COLO829 (cell line): Measurements from ENCODE around the gene C1orf210.

Experiments used
- DNase-seq: peaks from one replicate; pipeline ENCODE4 v3.0.0; 2012; ENCODE audit warnings: low spot score

C1orf210 gene

DNA sequence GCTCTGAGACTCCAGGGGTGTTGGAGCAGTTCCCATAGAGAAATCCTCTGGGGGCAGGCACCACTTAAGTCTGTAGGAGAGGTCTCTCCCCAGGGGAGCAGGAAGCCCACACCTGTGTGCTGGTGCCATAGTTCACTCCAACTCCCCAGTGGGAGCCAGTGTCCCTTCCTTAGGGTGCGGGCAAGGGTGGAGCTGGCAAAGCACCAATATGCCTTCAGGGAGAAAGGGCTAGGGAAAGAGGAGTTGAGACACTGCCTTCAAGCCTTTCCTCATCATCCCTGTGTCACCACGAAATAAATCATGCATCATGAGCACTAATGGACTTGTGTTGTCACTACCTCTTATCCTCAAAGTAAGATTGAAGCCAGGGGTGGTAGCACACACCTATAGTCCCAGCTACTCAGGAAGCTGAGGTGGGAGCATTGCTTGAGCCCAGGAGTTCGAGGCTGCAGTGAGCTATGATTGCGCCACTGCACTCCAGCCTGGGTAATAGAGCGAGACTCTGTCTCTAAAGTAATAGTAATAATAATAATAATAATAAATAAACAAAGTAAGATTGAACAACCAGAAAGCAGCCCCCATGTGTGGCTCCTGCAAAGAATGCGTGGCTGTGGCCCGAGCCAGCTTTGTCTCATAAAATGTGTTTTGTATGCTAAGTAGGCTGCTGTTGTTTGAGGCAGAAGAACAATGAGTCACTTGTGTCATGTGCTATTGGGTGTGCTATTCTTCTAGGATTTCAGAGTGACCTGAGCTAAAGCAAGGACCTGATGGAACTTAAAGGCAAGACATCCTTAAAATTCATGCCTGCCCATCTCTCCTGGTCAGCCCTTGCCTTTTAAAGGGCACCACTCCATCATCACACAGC is 8.7 kb upstream of the C1orf210 start:
- DNase-seq: no peak

DNA sequence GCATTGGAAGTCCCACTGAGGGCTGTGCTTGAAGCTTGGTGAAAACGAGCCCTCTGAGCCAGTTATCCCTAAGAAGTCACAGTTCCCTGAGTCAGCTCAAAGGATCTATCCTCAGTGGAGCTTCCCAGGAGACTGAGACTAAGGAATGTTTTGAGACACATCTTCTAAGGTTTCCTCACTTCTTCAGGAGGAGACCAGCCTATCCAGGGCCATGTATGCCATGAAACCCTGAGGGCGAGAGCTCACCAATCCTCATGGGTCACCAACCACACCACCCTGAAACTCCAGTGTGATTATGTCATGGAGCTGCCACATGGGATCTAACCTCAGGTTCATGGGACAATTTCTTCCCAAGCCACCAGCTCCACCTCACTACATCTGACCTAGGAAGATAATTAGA is 7.8 kb upstream of the C1orf210 start:
- no peak for DNase-seq

DNA sequence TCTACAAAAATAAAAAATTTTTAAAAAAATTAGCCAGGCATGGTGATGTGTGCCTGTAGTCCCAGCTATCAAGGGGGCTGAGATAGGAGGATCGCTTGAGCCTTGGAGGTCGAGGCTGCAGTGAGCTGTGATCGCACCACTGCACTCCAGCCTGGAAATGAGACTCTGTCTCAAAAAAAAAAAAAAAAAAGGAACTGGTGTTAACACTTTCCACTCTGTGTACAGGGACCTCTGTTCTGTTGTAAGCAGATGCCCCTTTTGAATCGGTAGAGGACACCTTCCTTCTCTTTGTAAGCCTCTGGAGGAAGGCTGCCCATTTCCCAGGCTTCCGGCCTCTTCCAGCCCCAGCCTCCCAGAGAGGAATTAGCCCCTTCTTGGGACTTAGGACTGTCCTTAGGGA is 7.3 kb upstream of the C1orf210 start:
- no peak for DNase-seq

DNA sequence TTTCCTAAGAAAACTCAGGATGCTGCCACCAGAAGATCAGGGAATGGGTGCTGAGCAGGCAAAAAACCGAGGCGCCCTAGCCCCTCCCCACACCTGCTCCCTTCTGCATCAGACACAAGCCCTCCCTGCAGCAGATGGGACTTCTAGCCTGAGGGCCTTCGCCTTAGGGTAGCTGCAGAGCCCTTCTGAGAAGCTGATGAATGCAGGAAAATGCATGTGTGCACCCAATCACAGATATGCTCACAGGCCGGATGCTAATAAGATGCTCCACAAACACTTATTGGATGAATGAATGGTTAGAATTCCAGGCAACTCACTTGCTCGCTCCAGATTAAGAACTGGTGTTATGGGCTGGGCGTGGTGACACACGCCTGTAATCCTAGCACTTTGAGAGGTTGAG is 6.8 kb upstream of the C1orf210 start:
- no peak for DNase-seq

DNA sequence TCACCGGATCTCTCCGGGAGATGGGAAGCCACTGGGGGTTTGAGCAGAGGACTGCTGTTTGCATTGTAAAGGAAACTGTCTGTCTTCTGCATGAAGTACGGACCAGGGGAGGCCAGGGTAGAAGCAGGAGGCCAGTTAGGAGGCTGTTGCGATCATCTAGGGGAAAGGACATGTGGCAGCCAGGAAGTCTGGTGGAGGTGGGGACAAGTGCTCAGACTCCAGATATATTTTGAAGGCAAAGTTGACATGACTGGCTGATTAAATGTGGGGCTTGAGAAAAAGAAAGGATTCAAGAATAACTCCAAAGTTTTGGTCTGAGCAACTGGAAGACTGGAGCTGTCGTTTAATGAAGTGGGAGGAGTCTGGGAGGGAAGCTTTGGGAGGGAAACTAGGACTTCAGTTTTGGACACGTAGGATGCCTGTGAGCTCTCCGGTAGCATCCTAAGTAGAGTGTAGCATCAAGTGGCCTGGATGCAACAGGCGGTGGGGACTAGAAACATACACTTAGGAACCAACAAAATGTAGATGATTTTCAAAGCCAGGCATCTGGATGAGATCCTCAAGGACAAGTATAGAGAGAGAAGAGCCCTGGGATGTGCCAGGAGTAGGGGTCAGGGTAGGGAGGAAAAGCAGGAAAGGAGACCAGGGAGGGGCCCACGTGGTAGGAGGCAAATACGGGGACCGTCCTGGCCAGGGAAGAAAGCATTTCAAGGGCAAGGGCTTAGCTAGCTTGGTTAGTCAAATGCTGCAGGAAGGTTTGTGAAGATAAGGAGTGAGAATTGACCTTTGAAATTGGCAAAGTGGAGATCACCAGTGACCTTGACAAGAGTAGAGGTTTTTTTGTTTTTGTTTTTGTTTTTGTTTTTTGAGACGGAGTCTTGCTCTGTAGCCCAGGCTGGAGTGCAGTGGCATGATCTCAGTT is 3.7 kb upstream of the C1orf210 start:
- no peak for DNase-seq

DNA sequence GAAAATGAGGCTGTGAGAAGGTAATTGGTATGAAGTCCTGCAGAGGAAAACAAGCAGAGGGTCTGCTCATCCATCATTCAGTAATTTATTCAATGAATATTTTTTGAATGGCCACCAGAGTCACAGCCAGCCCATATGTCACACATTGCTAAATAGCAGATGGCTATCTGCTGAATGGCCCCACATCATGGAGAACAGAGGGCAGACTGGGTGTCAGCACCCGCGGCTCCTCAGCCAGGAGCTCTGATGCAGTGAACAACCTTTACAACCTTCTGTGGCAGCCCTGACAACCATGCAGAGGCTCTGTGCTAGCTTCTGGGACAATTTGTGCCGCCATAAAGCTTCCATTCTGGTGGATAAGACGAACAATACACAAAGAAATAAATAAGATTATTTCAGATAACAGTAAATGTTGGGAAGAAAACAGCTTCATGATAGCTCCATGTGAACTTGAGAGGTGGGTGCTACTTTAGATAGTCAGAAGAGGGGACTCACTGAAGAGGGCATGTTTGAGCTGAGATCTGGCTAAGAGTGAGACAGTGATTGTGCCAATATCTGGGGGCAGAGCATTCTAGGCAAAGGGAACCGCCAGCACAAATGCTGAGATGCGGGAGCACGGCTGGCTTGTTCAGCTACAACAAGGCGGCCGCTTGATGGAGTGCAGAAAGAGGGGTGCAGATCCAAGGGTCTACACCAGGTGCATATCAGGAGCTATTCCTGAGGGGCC is 2.8 kb upstream of the C1orf210 start:
- DNase-seq: no peak

DNA sequence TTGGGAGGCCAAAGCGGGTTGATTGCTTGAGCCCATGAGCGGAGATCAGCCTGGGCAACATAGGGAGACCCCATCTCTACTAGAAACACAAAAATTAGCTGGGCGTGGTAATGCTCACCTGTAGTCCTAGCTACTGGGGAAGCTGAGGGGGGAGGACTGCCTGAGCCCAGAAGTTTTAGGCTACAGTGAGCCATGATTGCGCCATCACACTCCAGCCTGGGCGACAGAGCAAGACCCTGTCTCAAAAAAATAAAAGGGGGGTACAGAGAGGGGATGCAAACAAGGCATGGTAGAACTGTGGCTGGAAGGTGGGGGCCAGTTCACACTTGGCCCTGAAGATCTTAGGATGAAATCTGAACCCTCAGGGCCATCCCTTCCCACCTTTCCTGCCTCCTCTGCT is 1.2 kb upstream of the C1orf210 start:
- no peak for DNase-seq

DNA sequence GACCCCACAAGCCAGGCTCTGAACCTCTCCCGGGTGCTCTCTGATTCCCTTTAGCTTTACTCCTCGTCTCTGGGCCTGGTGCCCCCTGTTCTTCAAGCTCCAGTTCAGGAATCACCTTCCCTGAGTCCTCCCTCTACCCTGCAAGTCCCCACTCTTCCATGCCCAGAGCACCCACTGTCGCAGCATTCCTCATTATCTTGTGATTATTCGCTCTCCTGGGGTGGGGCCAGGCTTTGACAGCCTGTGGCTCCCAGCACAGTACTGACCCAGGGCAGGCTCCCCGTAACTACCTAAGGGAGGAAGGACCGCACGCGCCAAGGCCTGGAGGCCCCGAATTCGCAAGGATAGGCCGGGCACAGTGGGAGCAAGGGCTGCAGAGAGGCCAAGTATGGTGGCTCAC is 734 bp upstream of the C1orf210 start:
- DNase-seq: no peak

DNA sequence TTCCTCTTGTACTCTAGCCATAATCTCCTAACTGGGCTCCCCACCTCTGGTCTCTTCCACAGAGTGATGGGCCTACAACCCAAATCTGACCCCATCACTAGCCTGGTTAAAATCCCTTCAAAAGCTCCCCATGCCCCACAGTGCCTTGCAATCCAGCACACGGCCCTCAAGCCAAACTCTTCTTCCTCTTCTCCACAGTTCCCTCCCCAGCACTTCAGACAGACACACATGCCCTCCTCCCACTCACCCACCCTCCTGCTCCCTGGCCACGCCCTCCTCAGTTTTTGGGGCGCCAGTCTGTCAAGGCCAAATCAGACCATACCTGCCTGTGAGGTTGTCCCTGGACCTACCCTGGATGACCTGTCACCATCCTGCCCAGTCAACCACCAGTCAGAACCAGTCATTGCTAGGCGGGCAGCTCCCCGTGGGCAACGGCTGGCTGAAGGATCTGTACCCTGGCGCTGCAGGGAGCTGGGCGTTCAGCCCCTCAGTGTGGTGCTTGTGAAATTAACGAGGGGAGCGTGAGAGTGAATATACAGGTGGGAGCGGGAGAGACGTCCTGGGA is 753 bp downstream of the C1orf210 start:
- DNase-seq: no peak

DNA sequence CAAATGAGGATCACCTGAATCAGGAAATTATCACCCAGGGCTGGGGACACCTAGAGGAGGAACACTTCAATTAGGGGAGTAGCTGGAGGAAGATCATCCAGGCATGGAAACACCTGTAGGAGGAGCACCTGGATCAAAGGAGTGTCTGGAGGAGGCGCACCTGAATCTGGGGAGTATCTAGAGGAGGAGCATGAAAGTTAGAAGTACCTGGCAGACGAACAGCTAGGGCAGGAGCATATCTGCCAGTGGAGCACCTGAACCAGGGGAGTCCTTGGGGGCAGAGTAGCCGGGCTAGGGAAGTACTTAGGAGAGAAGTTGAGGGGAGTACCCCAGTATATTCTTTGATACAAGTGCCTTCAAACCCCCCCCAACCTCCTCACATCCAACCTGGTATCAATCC is 1.3 kb downstream of the C1orf210 start:
- no peak for DNase-seq

DNA sequence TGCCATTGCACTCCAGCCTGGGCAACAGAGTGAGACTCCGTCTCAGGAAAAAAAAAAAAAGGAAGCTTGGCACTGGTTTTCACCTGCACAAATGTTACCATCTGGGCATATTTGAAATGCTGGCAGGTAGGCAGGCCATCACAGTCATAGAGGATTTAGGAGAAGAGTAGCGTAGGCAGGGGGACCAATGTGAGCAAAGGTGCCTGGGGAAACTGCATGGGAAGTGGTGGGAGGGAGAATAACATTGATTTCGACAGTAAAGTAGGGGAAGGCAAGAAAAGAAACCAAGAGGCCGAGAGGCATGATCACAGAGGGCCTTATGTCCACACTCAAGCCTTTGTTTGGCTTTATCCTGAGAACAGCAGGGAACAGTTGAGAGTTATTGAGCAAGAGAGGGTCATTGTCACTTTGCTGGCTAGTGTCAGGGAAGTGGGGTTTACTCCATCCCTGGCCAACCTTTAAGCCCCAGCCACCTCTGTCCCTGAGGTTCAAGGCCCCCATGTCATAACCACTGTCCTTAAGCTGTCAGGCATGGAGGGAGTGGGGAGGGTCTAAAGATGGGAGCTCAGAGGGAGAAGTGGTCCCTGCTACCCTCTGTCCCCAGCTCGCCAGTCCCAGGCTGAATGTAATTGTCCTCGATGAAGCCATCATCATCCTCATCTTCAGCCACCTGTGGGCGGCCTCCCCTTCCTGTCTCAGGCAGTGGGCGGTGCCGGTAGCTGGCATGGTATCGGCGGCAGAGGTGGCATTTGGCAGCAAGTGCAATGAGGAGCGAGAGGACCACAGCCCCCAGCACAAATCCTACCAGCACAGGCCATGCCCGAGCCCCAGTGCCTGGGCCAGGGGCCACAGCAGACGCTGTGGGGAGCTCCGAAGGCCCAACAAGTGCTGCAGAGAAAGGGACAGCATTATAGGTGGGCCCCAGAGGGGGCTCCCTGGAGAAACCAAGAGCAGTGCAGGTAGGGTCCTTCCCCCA is 2.9 kb downstream of the C1orf210 start:
- no peak for DNase-seq

DNA sequence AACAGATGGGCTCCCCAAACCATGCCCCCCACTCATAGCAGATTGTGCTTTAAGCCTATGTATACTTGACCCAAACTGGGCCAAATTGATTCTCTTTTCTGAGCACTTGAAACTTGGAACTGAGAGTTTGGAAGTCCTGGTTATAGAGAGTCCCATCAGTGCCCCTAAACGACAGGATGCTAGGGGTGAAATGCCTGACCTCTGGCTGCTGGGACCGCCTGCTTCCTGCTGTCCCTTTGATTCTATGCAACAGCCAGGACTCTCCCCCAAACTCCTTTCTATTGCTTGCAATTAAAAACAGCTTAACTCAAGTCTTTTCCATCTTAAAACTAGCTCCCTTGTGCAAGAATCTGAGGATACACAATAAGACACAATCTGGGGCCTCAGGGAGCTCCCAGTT is 4.7 kb downstream of the C1orf210 start:
- no peak for DNase-seq

DNA sequence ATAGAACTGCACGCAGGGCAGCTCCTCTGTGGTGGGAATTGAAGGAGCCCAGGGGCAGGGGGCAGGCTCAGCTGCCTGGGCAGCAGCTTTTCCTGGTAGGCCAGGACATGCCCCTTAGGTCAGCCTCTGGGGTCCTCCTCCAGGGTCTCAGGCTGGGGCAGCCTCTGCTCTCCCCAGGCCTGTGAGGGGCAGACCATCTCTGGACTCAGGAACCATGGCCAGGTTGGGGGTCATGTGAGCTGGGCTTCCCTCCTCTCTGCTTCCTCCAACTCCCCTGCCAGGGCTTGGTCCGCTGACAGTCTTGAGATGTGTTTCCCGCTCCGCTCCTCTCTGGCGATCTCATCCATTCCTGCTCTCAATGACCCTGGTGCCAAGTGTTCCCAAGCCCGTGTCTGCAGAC is 5.7 kb downstream of the C1orf210 start:
- no peak for DNase-seq

DNA sequence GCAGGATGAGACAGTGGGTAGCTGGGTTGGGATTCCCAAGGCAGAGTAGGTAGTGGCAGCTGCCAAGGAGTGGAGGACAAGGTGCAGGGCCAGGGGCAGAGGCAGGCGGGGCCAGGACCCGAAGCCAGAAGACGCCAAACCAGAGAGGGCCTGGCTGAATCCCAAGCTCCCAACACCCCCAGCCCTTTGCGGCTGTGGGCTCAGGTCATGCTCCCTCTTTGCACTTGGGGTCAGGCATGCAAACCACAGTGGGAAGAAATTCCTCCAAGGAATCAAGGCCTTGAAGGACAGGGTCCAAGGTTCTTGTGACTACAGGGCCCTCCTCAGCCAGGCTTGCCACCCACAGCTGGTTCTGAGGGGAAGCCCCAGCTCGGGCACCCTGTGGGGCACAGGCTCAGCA is 6.2 kb downstream of the C1orf210 start:
- no peak for DNase-seq

DNA sequence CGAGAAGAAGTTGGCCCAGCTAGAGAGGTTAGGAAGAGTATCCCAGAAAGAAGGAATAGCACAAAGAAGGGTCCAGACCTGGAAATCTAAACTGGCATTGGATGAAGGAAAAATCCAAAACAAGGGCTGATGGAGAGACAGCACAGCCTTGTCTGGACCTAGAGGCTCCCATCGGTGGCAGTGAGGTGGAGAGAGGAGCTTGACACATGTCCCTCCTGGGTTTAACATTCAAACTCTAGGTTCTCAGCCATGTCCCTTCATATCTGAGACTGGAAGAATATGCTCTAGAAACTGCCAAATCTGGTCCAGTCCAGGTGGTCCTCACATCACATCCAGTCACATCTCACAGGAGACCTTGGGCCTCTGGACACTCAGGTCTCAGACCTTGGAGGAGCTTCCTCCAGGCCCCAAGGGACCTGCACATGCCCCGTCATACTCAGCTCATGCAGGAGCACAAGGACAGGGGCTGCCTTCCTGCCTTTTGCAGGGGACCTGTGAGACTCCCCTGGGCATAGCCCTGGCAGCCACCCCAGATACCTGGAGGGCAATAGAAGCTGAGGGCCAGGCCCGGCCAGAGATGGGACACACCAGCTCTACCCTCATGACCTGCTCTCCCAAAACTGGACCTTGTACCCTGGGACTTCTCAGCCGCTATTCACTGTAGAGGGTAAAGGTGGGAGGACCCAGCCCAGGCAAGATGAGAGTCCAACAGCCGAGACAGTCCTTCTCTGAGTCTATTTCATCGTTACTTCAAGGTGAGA is 8.1 kb downstream of the C1orf210 start:
- no peak for DNase-seq

DNA sequence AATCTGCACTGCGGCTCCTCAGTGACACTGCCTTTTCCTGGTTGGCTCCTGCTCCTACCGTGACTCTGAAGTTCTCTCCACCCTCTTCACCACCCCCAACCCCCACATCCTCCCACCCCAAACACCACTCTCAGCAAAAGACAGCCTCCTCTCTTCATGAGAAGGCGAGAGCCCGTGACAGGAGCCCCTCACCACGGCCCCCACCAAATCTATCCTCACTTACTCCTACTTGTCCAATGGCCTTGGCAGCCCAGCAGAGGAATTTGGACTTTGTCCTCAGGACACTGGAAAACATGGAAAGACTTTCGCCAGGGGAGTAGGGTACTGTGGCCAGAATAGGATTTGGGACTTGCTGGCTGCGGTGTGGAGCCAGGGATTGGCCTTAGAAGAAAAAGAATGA is 8.7 kb downstream of the C1orf210 start:
- no peak for DNase-seq

DNA sequence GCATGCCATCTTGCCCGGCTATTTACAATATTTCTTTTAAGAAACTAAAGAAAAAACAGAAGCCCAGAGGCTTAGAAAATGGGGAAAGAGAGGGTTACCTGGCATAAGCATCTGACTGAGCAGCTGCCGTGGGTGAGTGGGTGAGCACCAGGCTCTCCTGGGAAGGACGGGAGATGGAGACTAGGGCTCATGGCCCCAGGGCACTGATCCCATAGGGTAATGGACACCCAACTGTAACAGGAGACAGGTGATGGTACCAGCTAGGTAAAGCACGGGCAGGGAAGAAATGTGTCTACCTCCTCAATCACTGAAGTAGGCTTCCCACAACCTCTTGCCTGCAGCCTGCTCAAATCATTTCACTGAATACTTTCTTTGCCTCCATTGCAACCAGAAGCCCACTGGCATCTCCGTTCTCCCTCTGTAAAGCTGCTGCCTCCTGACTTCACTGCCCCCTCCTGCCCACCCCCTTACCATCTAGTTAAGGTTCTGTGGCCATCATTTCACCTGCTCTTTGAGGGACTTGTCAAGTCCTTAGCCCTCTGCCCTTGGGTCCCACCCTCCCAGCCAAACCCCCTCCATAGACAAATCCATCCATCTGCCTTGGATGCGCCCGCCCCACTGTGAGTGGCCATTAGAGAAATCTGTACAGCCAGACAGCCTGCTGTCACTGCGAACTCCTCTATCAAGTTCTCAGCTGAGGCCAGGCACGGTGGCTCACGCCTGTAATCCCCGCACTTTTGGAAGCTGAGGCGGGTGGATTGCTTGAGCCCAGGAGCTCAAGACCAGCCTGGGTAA is 9.4 kb downstream of the C1orf210 start:
- no peak for DNase-seq

DNA sequence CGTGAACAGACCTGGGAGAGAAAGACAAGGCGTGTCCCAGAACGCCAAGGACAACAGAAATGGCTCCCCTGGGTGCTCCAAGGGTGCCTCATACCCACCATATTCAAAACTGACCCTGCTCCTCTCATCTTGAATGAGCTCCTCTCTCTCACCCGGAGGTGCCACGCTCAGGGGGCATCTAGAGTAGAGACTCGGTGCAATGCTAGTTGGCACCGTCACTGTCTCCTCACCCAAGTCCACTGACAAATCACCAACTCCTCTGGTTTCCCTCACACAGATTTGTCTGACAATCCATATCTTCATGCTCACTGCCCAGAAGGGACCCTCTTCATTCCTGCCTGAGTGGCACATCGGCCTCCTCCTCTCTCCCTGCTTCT is 10.6 kb downstream of the C1orf210 start:
- DNase-seq: no peak

DNA sequence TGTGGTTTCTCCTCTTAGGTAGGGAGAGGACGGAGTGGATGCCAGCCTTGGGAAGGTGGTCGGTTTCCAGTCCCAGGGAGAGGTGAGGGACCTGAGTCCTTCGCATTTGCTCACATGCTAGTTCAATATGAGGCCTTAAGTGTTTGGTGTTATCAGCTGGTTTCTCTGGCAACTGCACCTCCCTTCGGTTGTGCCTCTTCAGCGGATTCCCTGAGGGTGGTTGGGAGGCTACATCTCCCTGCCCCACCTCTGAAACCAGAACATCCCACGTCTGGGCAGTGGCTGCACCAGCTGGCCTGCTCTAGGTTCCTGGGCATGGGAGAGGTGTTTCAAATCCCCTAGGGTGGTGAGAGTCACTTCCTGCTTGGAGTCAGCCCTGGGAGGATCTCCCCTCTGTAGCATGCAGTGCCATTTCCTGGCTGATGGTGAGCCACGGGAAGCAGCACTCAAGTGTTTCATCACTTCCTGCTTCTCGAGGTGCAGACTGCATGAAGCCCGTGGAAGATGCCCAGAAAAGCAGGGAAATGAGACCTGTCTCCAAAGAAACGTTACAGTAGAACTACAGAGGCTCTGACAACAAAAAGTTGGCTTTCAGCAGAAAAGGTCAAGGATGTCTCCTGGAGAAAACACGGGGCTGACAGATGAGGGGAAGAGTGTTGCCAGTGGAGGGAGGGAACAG is 11.1 kb downstream of the C1orf210 start:
- no peak for DNase-seq
